Vagina (tissue), 2 donors: Measurements from ENCODE around the gene FAM171A2. TPM values are rescaled to one million over a fixed set of nuclear protein-coding genes. Genes with fewer than 3 reads are reported as not detected.

Experiments
- DNase-seq, 2 donors: peaks; one replicate each; pipeline ENCODE4 v3.0.0-alpha.2; 2017; ENCODE audit errors: extremely low spot score in 2 of 2
- H3K27ac ChIP-seq: fragments of 200-600 bp; sonication (generic); one replicate; pipeline ENCODE4 v1.5.1; 2019
- H3K27me3 ChIP-seq: fragments of 200-600 bp; sonication (generic); one replicate; pipeline ENCODE4 v1.5.1; 2019
- H3K36me3 ChIP-seq, 2 donors: fragments of 200-600 bp; sonication (generic); one replicate each; pipeline ENCODE4 v1.5.1; 2017 to 2019
- H3K4me1 ChIP-seq: fragments of 200-600 bp; sonication (generic); one replicate; pipeline ENCODE4 v1.5.1; 2019
- H3K4me3 ChIP-seq, 2 donors: fragments of 200-600 bp; sonication (generic); 1 replicate in 1 of 2; 2 replicates in 1 of 2; pipeline ENCODE4 v1.5.1; 2016 to 2019
- H3K9me3 ChIP-seq: fragments of 200-600 bp; sonication (generic); one replicate; pipeline ENCODE4 v1.5.1; 2019
- CTCF ChIP-seq, 3 experiments: fragments of 450-650 bp in 2 of 3; fragments of 200-600 bp in 1 of 3; sonication (generic) in 1 of 3; IDR thresholded peaks; one replicate each; pipeline ENCODE4 v1.5.1; 2017 to 2019; ENCODE audit warnings: antibody characterized with exemption in 3 of 3, mild to moderate bottlenecking in 2 of 3, moderate library complexity in 2 of 3
- POLR2A ChIP-seq, 2 donors: fragments of 450-650 bp; IDR thresholded peaks; one replicate each; pipeline ENCODE4 v1.6.1; 2017; ENCODE audit warnings: antibody characterized with exemption in 2 of 2, mild to moderate bottlenecking in 2 of 2, moderate library complexity in 2 of 2
- POLR2AphosphoS5 ChIP-seq, 2 donors: sonication (generic); formaldehyde crosslinking; IDR thresholded peaks; one replicate each; pipeline ENCODE4 v1.9.0; 2017; ENCODE audit warnings: antibody characterized with exemption in 2 of 2, mild to moderate bottlenecking in 2 of 2, low read depth in 1 of 2; ENCODE audit not compliant: insufficient read depth in 1 of 2
- intact Hi-C: fragments of 100-400 bp; cut with DNase I; formaldehyde crosslinking; loops from one replicate; pipeline ENCODE4 v1.15.1; 2023
- small RNA-seq: library from RNA; depleted of rRNA; stranded (forward); fragments of <200 nt; gene quantifications from one replicate; pipeline ENCODE3, GENCODE V24; 2016
- total RNA-seq: library from RNA; depleted of rRNA; stranded (reverse); fragments of >200 nt; gene quantifications from one replicate; pipeline ENCODE4 v1.2.3, GENCODE V29; 2016

Gene FAM171A2
- total RNA-seq, 1 donor from 2014 or later, result 4.2 TPM

- Histone ChIP-seq H3K36me3 (no peaks in the 10 kb centered on the region), H3K9me3 (no peaks in the 10 kb centered on the region), H3K27ac (no peak overlapping the region), H3K4me1 (peaks cover 21% of the 10 kb centered on the region), H3K4me3 (peak overlapping the region; percentile 44), H3K27me3 (peaks cover under 1% of the 10 kb centered on the region)
- TF ChIP-seq CTCF (IDR thresholded peaks at IDR 0.05), result no peak
- no peak for TF ChIP-seq POLR2AphosphoS5 (IDR thresholded peaks at IDR 0.05; ENCODE audit: insufficient read depth in 1 of 2, low read depth in 1 of 2)
- no peak for TF ChIP-seq POLR2A (IDR thresholded peaks at IDR 0.05)
- intact Hi-C loops, result no loop called here
- no peak for DNase-seq
Observed at GRCh38 chr17:44308865-44309264, 54.8 kb downstream of the FAM171A2 start.

GRCh38 chr17:44308320-44308818, 55.3 kb downstream of the FAM171A2 start, which contains the start of gene RUNDC3A:
RUNDC3A (plus strand) TSS chr17:44308601; CDS start chr17:44308833, 232 bp downstream.
- H3K27ac ChIP-seq, result no peak within 1 kb of the TSS
- peaks cover 21% of the 10 kb centered on the region for H3K4me1 ChIP-seq
- no peak for DNase-seq
- H3K36me3 ChIP-seq, result no peaks in the 10 kb centered on the region
- peak within 1 kb of the TSS; percentile 44 for H3K4me3 ChIP-seq
- H3K27me3 ChIP-seq, result no peaks in the 10 kb centered on the region
- H3K9me3 ChIP-seq, result no peaks in the 10 kb centered on the region
- intact Hi-C loops, result no loop called here
- TF ChIP-seq POLR2AphosphoS5 (IDR thresholded peaks at IDR 0.05; ENCODE audit: insufficient read depth in 1 of 2, low read depth in 1 of 2), result peak; percentile 30 to 50
- TF ChIP-seq POLR2A (IDR thresholded peaks at IDR 0.05), result no peak
- peak in 1 of 3 experiments; percentile 22 for TF ChIP-seq CTCF (IDR thresholded peaks at IDR 0.05)

- Histone ChIP-seq H3K4me1 (peaks cover 21% of the 10 kb centered on the region), H3K36me3 (no peaks in the 10 kb centered on the region), H3K27me3 (no peaks in the 10 kb centered on the region), H3K27ac (no peak overlapping the region), H3K4me3 (peak overlapping the region; percentile 44), H3K9me3 (no peaks in the 10 kb centered on the region)
- no peak for TF ChIP-seq POLR2AphosphoS5 (IDR thresholded peaks at IDR 0.05; ENCODE audit: insufficient read depth in 1 of 2, low read depth in 1 of 2)
- TF ChIP-seq CTCF (IDR thresholded peaks at IDR 0.05), result no peak
- intact Hi-C loops, result no loop called here
- no peak for DNase-seq
Observed at GRCh38 chr17:44307387-44308186, 56.1 kb downstream of the FAM171A2 start.

GRCh38 chr17:44304651-44305050, 59.0 kb downstream of the FAM171A2 start:
- intact Hi-C loops, result no loop called here
- Histone ChIP-seq H3K27ac (no peak overlapping the region), H3K4me1 (peaks cover 21% of the 10 kb centered on the region), H3K36me3 (no peaks in the 10 kb centered on the region), H3K4me3 (no peak overlapping the region), H3K27me3 (no peaks in the 10 kb centered on the region), H3K9me3 (no peaks in the 10 kb centered on the region)
- DNase-seq, result no peak
- no peak for TF ChIP-seq POLR2A (IDR thresholded peaks at IDR 0.05)
- no peak for TF ChIP-seq CTCF (IDR thresholded peaks at IDR 0.05)
- TF ChIP-seq POLR2AphosphoS5 (IDR thresholded peaks at IDR 0.05; ENCODE audit: insufficient read depth in 1 of 2, low read depth in 1 of 2), result no peak

Small RNAs within 50 kb of the gene (small RNA-seq; reads per million reads assigned to genes)
- gene RF00012 (not detected), gene RN7SL258P (not detected), gene RNU6-453P (not detected)

Other genes starting within 250 kb of the FAM171A2 start
- 86.9 TPM for gene HDAC5, start 240.2 kb downstream of the FAM171A2 start, total RNA-seq
- 2.0 TPM for gene HROB, start 221.9 kb downstream of the FAM171A2 start, total RNA-seq
- not detected for gene ASB16, start 193.1 kb downstream of the FAM171A2 start, total RNA-seq
- 34.9 TPM for gene TMUB2, start 176.9 kb downstream of the FAM171A2 start, total RNA-seq
- 27.3 TPM for gene ATXN7L3, start 164.0 kb downstream of the FAM171A2 start, total RNA-seq
- gene UBTF, start 144.2 kb downstream of the FAM171A2 start, total RNA-seq, result 53.5 TPM
- not detected for gene SLC4A1, start 95.7 kb downstream of the FAM171A2 start, total RNA-seq
- 2.0 TPM for gene RUNDC3A, start 55.3 kb downstream of the FAM171A2 start, total RNA-seq
- gene SLC25A39, start 39.0 kb downstream of the FAM171A2 start, total RNA-seq, result 93.1 TPM
- 268 TPM for gene GRN, start 18.6 kb downstream of the FAM171A2 start, total RNA-seq
- gene ITGA2B, start 25.8 kb upstream of the FAM171A2 start, total RNA-seq, result 2.0 TPM
- 39.0 TPM for gene GPATCH8, start 139.6 kb upstream of the FAM171A2 start, total RNA-seq
- 7.6 TPM for gene FZD2, start 193.6 kb upstream of the FAM171A2 start, total RNA-seq